HEK293 (cell line): ENCODE results near the gene PJA2.

Experiments used
- BCL11A ChIP-seq: fragments of 450-650 bp; formaldehyde crosslinking; IDR thresholded peaks from 2 replicates; pipeline ENCODE4 v1.5.1; 2016; ENCODE audit warnings: low read depth, missing biosample characterization, missing genetic modification characterization
- GLI2 ChIP-seq: fragments of 450-650 bp; formaldehyde crosslinking; IDR thresholded peaks from 2 replicates; pipeline ENCODE4; 2017; ENCODE audit warnings: missing biosample characterization, missing genetic modification characterization, low read depth, borderline replicate concordance
- HOXA7 ChIP-seq: sonication (generic); formaldehyde crosslinking; IDR thresholded peaks from 2 replicates; pipeline ENCODE4 v1.8.1; 2022; ENCODE audit warnings: missing genetic modification reagents, borderline replicate concordance
- KLF10 ChIP-seq: fragments of 450-650 bp; IDR thresholded peaks from 2 replicates; pipeline ENCODE4 v1.5.1; 2018; ENCODE audit warnings: missing biosample characterization, mild to moderate bottlenecking, missing genetic modification characterization
- KLF7 ChIP-seq: fragments of 450-650 bp; formaldehyde crosslinking; IDR thresholded peaks from 2 replicates; pipeline ENCODE4 v1.5.1; 2016; ENCODE audit warnings: missing biosample characterization, missing genetic modification characterization, borderline replicate concordance
- KLF9 ChIP-seq: fragments of 450-650 bp; formaldehyde crosslinking; IDR thresholded peaks from 2 replicates; pipeline ENCODE4 v1.5.1; 2016; ENCODE audit warnings: missing biosample characterization, missing genetic modification characterization, low read depth
- YY1 ChIP-seq: fragments of 450-650 bp; formaldehyde crosslinking; IDR thresholded peaks from 2 replicates; pipeline ENCODE4 v1.5.1; 2018; ENCODE audit warnings: missing biosample characterization, missing genetic modification characterization
- ZBTB21 ChIP-seq: fragments of 450-650 bp; formaldehyde crosslinking; IDR thresholded peaks from 2 replicates; pipeline ENCODE4 v1.5.1; 2017; ENCODE audit warnings: missing biosample characterization, missing genetic modification characterization
- ZNF223 ChIP-seq: fragments of 450-650 bp; formaldehyde crosslinking; IDR thresholded peaks from 2 replicates; pipeline ENCODE4 v1.5.1; 2016; ENCODE audit warnings: missing biosample characterization, missing genetic modification characterization
- ZNF510 ChIP-seq: fragments of 450-650 bp; formaldehyde crosslinking; IDR thresholded peaks from 2 replicates; pipeline ENCODE4 v1.5.1; 2018; ENCODE audit warnings: mild to moderate bottlenecking, missing genetic modification characterization, missing biosample characterization; ENCODE audit not compliant: insufficient replicate concordance
- ZNF521 ChIP-seq: fragments of 450-650 bp; formaldehyde crosslinking; IDR thresholded peaks from 2 replicates; pipeline ENCODE4 v1.5.1; 2017; ENCODE audit warnings: missing biosample characterization, mild to moderate bottlenecking, missing genetic modification characterization
- ZNF670 ChIP-seq: fragments of 450-650 bp; formaldehyde crosslinking; IDR thresholded peaks from 2 replicates; pipeline ENCODE4 v1.5.1; 2016; ENCODE audit warnings: missing biosample characterization, missing genetic modification characterization, low read depth
- ZXDB ChIP-seq: fragments of 450-650 bp; formaldehyde crosslinking; IDR thresholded peaks from 2 replicates; pipeline ENCODE4 v1.5.1; 2016; ENCODE audit warnings: missing biosample characterization, missing genetic modification characterization
- TF ChIP-seq, protein P1 (sequence below): fragments of 450-650 bp; formaldehyde crosslinking; IDR thresholded peaks from 2 replicates; pipeline ENCODE4 v1.5.1; 2016; ENCODE audit warnings: missing biosample characterization, missing genetic modification characterization

DNA sequence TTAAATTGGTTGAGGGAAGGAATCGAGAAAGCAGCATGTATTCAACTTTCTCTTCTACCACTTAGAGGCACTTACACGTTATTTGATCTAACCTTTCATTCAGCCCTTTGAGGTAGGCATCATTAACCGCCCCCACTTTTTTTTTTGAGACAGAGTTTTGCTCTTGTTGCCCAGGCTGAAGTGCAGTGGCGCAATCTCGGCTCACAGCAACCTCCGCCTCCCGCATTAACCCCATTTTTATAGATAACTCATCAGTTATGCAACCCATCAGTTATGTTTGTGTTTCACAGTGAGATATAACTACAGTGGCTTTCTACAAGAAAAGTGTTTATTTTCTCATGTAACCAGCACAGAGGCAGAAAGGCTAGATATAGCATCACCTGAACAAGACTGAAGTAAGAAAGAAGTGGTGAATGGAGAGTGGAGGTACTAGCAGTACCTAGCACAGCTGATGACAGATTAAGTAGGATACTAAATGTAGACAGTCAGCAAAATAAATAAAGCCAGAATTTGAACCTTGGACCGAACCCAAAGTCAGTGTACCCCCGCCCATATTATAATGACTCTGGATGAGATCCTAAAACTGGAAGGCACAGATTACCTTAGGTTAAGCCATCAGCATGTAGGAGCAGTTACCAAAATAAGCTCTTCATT, 91.2 kb downstream of the PJA2 start:
- TF ChIP-seq, protein P1, sequence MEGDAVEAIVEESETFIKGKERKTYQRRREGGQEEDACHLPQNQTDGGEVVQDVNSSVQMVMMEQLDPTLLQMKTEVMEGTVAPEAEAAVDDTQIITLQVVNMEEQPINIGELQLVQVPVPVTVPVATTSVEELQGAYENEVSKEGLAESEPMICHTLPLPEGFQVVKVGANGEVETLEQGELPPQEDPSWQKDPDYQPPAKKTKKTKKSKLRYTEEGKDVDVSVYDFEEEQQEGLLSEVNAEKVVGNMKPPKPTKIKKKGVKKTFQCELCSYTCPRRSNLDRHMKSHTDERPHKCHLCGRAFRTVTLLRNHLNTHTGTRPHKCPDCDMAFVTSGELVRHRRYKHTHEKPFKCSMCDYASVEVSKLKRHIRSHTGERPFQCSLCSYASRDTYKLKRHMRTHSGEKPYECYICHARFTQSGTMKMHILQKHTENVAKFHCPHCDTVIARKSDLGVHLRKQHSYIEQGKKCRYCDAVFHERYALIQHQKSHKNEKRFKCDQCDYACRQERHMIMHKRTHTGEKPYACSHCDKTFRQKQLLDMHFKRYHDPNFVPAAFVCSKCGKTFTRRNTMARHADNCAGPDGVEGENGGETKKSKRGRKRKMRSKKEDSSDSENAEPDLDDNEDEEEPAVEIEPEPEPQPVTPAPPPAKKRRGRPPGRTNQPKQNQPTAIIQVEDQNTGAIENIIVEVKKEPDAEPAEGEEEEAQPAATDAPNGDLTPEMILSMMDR (tag by site-specific recombination): no peak
- TF ChIP-seq ZNF510 (tag by site-specific recombination) (no peak), KLF10 (no peak), YY1 (tag by site-specific recombination) (no peak), ZNF223 (tag by site-specific recombination) (no peak), BCL11A (tag by site-specific recombination) (no peak), ZXDB (tag by site-specific recombination) (no peak), ZNF521 (no peak), GLI2 (no peak), HOXA7 (CRISPR knock-in tag) (no peak), ZNF670 (tag by site-specific recombination) (no peak), ZBTB21 (tag by site-specific recombination) (no peak), KLF7 (tag by site-specific recombination) (no peak), KLF9 (tag by site-specific recombination) (no peak)
